GM21737 (cell line): ENCODE results near the gene DLGAP4.
"Not testable (repeated sequence)": the region's sequence is repeated elsewhere in the genome, so short reads cannot be mapped to it uniquely, and the experiment has no call there.

Source experiments
- ATAC-seq: cut with Tn5 transposase; IDR thresholded peaks from one replicate; pipeline ENCODE4 v1.9.1; 2021; ENCODE audit warnings: mild to moderate bottlenecking, moderate library complexity; ENCODE audit not compliant: unreplicated experiment

The DLGAP4 gene

GRCh38 chr20:36490191-36490590, 184.1 kb downstream of the DLGAP4 start:
- ATAC-seq = no peak

- no peak for ATAC-seq
Measured at GRCh38 chr20:36491901-36492617, 185.9 kb downstream of the DLGAP4 start.

- ATAC-seq = no peak
Measured at GRCh38 chr20:36493051-36493800, 187.1 kb downstream of the DLGAP4 start.

- ATAC-seq = no peak
Measured at GRCh38 chr20:36493801-36494114, 187.6 kb downstream of the DLGAP4 start.

- no peak for ATAC-seq
Measured at GRCh38 chr20:36496707-36497669, 190.8 kb downstream of the DLGAP4 start.

- ATAC-seq = no peak
Measured at GRCh38 chr20:36497856-36498255, 191.7 kb downstream of the DLGAP4 start.

- no peak for ATAC-seq
Measured at GRCh38 chr20:36498386-36499179, 192.4 kb downstream of the DLGAP4 start.

- no peak for ATAC-seq
Measured at GRCh38 chr20:36499211-36499610, 193.1 kb downstream of the DLGAP4 start.

- ATAC-seq = no peak
Measured at GRCh38 chr20:36499723-36500501, 193.8 kb downstream of the DLGAP4 start.

GRCh38 chr20:36501367-36502006, 195.3 kb downstream of the DLGAP4 start:
- no peak for ATAC-seq

- ATAC-seq = no peak
Measured at GRCh38 chr20:36504295-36504694, 198.2 kb downstream of the DLGAP4 start.

GRCh38 chr20:36506253-36506652, 200.1 kb downstream of the DLGAP4 start:
- ATAC-seq = no peak

- no peak for ATAC-seq
Measured at GRCh38 chr20:36507746-36508145, 201.6 kb downstream of the DLGAP4 start.

GRCh38 chr20:36519012-36519719, 213.0 kb downstream of the DLGAP4 start:
- ATAC-seq = no peak

- no peak for ATAC-seq
Measured at GRCh38 chr20:36519944-36520343, 213.8 kb downstream of the DLGAP4 start.

GRCh38 chr20:36521526-36521925, 215.4 kb downstream of the DLGAP4 start:
- ATAC-seq = no peak

GRCh38 chr20:36522412-36522811, 216.3 kb downstream of the DLGAP4 start:
- not testable (repeated sequence) for ATAC-seq

GRCh38 chr20:36523341-36523740, 217.2 kb downstream of the DLGAP4 start:
- ATAC-seq = no peak
